Muscle layer of duodenum (tissue), 2 donors: ENCODE measurements around the gene OTULINL.

Experiments
- H3K27ac ChIP-seq: one replicate; pipeline ENCODE4 v1.7.0; 2013; ENCODE audit warnings: mild to moderate bottlenecking, low read length
- H3K27me3 ChIP-seq: one replicate; pipeline ENCODE4 v1.7.0; 2013; ENCODE audit warnings: low read depth, mild to moderate bottlenecking, control low read depth, low read length
- H3K36me3 ChIP-seq, 2 donors: one replicate each; pipeline ENCODE4 v1.7.0; 2013; ENCODE audit warnings: low read length in 2 of 2, control low read depth in 1 of 2, mild to moderate bottlenecking in 1 of 2; ENCODE audit not compliant: insufficient read depth in 2 of 2, control insufficient read depth in 1 of 2
- H3K4me1 ChIP-seq, 2 donors: one replicate each; pipeline ENCODE4 v1.7.0; 2013; ENCODE audit warnings: low read length in 2 of 2, mild to moderate bottlenecking in 2 of 2, control low read depth in 1 of 2, moderate library complexity in 1 of 2; ENCODE audit not compliant: insufficient read depth in 2 of 2, control insufficient read depth in 1 of 2
- H3K4me3 ChIP-seq, 2 donors: one replicate each; pipeline ENCODE4 v1.7.0; 2013; ENCODE audit warnings: low read length in 2 of 2, low read depth in 1 of 2, mild to moderate bottlenecking in 1 of 2
- H3K9me3 ChIP-seq, 2 donors: one replicate each; pipeline ENCODE4 v1.7.0; 2013; ENCODE audit warnings: low read length in 2 of 2, control low read depth in 1 of 2, mild to moderate bottlenecking in 1 of 2; ENCODE audit not compliant: control insufficient read depth in 1 of 2
- donor health status: healthy.

Gene OTULINL

GRCh38 chr5:14557791-14558415 lies 23.7 kb upstream of the OTULINL start:
- Histone ChIP-seq H3K27ac (no peak overlapping the region), H3K4me1 (no peaks in the 10 kb centered on the region), H3K36me3 (no peaks in the 10 kb centered on the region), H3K9me3 (no peaks in the 10 kb centered on the region), H3K27me3 (no peaks in the 10 kb centered on the region), H3K4me3 (no peak overlapping the region)

DNA sequence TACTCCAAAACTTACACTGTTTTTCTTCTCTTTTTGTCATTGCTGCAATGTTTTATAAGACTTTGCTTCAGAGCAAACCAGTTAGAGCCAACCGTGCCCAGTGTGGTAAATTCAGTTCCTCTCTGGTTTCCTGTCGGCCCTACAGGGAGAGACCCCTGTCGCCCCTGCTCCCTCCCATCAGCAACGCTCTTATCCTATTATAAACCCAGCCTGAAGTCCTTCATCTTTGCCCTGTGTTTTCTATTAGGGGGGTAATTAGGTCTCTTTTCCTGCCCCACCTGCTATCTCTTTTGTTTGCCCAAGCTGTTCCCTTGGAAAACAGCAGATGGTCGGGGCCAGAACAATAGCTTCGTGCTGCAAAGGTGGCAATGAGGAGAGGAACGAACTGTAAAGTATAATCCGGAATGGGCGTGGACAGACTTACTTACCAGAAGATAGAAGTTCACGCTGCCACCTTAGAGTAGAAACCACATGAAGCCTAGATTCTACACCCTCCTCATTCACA lies 21.4 kb upstream of the OTULINL start:
- no peak overlapping the region for H3K27ac ChIP-seq
- H3K4me3 ChIP-seq = no peak overlapping the region
- H3K4me1 ChIP-seq = no peaks in the 10 kb centered on the region
- no peaks in the 10 kb centered on the region for H3K9me3 ChIP-seq
- no peaks in the 10 kb centered on the region for H3K36me3 ChIP-seq
- H3K27me3 ChIP-seq = no peaks in the 10 kb centered on the region

- no peaks in the 10 kb centered on the region for H3K9me3 ChIP-seq
- no peak overlapping the region for H3K4me3 ChIP-seq
- no peaks in the 10 kb centered on the region for H3K4me1 ChIP-seq
- H3K27me3 ChIP-seq = no peaks in the 10 kb centered on the region
- H3K36me3 ChIP-seq = no peaks in the 10 kb centered on the region
- H3K27ac ChIP-seq = no peak overlapping the region
Measured at GRCh38 chr5:14561741-14562140, 19.9 kb upstream of the OTULINL start.

DNA sequence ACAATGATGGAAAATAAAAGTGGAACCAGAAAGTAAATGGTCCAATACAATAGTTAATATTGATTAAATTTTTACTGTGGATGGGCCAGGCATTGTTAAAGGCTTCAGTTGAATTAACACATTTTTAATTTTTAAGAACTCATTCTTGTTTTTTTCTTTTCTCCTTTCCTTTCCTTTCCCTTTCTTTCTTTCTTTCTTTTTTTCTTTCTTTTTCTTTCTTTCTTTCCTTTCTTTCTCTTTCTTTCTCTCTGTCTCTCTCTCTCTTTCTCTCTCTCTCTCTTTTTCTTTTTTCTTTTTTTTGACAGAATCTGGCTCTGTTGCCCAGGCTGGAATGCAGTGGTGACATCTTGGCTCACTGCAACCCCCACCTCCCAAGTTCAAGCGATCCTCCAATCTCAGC lies 13.3 kb upstream of the OTULINL start:
- Histone ChIP-seq H3K36me3 (no peaks in the 10 kb centered on the region), H3K27me3 (no peaks in the 10 kb centered on the region), H3K9me3 (no peaks in the 10 kb centered on the region), H3K4me3 (no peak overlapping the region), H3K4me1 (no peaks in the 10 kb centered on the region), H3K27ac (no peak overlapping the region)

- no peaks in the 10 kb centered on the region for H3K36me3 ChIP-seq
- no peaks in the 10 kb centered on the region for H3K9me3 ChIP-seq
- H3K4me1 ChIP-seq = no peaks in the 10 kb centered on the region
- no peaks in the 10 kb centered on the region for H3K27me3 ChIP-seq
- H3K27ac ChIP-seq = no peak overlapping the region
- no peak overlapping the region for H3K4me3 ChIP-seq
Measured at GRCh38 chr5:14569948-14570691, 11.5 kb upstream of the OTULINL start.

DNA sequence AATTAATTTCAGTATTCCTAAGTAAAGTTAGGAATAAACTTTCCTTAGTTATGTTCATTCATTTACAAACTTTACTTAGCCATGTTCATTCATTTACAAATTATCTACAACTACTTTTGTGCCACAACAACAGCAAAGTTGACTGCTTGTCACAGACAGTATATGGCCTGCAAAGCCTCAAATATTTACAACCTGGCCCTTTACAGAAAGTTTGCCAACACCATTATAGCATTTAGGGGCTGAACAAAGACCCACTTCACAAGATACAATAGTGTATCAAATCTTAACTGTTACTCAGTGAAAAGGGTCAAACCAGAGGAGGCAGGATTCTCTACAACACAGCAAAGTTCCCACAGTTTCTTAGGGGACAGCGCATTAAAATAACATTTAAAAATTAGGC lies 9.7 kb upstream of the OTULINL start:
- Histone ChIP-seq H3K9me3 (no peaks in the 10 kb centered on the region), H3K4me3 (no peak overlapping the region), H3K4me1 (no peaks in the 10 kb centered on the region), H3K27me3 (no peaks in the 10 kb centered on the region), H3K36me3 (no peaks in the 10 kb centered on the region), H3K27ac (no peak overlapping the region)

GRCh38 chr5:14572385-14572784 lies 9.2 kb upstream of the OTULINL start:
- Histone ChIP-seq H3K4me1 (no peaks in the 10 kb centered on the region), H3K36me3 (no peaks in the 10 kb centered on the region), H3K9me3 (no peaks in the 10 kb centered on the region), H3K27me3 (no peaks in the 10 kb centered on the region), H3K27ac (no peak overlapping the region), H3K4me3 (no peak overlapping the region)

DNA sequence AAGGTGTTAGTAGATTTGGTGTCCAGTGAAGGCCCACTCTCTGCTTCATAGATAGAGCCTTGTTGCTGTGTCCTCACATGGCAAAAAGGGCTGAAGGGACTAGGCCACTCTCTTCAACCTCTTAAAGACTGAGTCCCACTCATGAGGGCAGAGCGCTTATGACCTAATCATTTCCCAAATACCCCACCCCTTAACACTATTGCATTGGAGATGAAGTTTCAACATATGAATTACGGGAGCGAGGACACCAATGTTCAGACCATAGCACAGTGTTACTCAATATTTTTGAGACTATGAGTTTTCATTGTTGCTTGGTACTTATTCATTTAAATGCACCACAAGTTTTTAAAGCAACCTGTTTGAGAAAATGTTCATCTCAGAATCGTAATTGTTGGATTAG lies 8.8 kb upstream of the OTULINL start:
- Histone ChIP-seq H3K4me3 (no peak overlapping the region), H3K27ac (no peak overlapping the region), H3K4me1 (no peaks in the 10 kb centered on the region), H3K9me3 (no peaks in the 10 kb centered on the region), H3K27me3 (no peaks in the 10 kb centered on the region), H3K36me3 (no peaks in the 10 kb centered on the region)

DNA sequence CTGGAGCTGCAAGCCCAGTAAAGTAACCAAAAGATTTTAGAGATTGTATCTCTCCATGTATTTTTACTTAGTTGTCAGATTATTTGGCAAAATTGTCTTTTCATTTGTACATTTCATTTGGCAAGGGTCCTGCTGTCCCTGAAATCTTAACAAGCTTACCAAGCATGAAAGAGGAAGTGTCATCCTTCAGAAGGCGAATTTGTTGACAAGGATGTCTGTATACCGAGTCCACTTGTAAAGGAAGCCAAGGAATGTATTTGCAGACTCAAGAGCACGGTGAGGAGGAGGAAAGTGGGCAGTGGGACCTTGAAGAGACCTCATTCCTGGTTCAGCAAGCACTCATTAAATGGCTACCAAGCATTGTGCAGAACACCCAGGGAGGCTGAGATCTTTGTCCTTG lies 7.5 kb upstream of the OTULINL start:
- no peaks in the 10 kb centered on the region for H3K9me3 ChIP-seq
- peaks cover 4% of the 10 kb centered on the region for H3K27me3 ChIP-seq
- no peak overlapping the region for H3K4me3 ChIP-seq
- H3K27ac ChIP-seq = no peak overlapping the region
- no peaks in the 10 kb centered on the region for H3K4me1 ChIP-seq
- H3K36me3 ChIP-seq = no peaks in the 10 kb centered on the region

DNA sequence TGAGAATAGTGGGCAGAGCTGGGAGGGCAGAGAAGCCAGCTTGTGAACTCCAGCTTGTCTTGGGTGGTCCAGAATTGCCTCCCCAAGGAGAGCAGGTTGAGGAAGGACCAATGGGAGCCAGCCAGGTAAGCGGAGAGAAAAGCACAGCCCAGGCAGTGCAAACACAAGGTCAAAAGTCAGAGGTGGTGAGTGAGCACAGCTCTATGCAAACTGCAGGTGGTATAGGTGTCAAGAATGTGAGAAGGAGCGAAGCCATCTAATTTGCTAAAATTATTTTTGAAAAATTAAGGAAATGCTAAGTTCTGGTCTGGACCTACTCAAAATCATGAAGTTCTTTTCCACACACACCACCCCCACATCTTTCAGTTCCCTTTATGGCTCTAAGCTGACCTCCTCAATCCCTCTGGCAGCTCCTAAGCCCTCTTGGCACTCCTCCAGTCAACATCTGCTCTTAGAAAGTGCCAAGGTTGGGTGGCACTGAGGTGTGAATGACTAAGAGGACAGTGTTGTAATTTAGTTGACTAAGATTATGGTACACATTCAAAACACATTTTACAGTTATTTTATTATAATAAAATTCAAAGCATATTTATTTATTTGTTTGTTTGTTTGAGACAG lies 6.6 kb upstream of the OTULINL start:
- Histone ChIP-seq H3K9me3 (no peaks in the 10 kb centered on the region), H3K36me3 (no peaks in the 10 kb centered on the region), H3K27me3 (peaks cover 4% of the 10 kb centered on the region), H3K4me1 (no peaks in the 10 kb centered on the region), H3K27ac (no peak overlapping the region), H3K4me3 (no peak overlapping the region)

DNA sequence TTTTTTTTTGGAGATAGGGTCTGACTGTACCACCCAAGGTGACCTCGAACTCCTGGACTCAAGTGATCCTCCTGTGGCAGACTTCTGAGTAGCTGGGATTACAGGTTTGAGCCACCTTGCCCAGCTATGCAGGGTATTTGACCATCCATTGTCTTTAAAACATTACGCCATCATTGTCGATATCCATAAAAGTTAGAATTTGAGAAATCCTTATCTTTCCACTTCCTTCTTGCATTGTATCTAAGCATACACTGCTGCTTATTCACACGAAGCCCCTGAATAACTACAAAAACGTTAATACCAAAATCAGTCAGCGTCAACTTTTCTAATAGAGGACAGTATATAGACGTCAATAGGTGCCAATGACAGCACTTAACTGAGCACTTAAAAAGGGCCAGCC lies 5.4 kb upstream of the OTULINL start:
- H3K9me3 ChIP-seq = no peaks in the 10 kb centered on the region
- H3K4me1 ChIP-seq = peaks cover 0 to 6% of the 10 kb centered on the region in 2 donors
- no peak overlapping the region for H3K4me3 ChIP-seq
- H3K36me3 ChIP-seq = no peaks in the 10 kb centered on the region
- peaks cover 4% of the 10 kb centered on the region for H3K27me3 ChIP-seq
- no peak overlapping the region for H3K27ac ChIP-seq
